ENCODE results near the gene ISM2. TPM values are rescaled to one million over a fixed set of nuclear protein-coding genes. Genes with fewer than 3 reads are reported as not detected.

ISM2 gene
- total and polyA plus RNA-seq, 7 donors, result 0.33 to 1.1 (median 0.40) TPM; not detected in 3

GRCh38 chr14:77508876-77509275 is 10.3 kb upstream of the ISM2 start:
- Histone ChIP-seq H3K36me3 (peaks cover 7 to 41% (median 10%) of the 10 kb centered on the region in 4 donors), H3K27ac (no peak overlapping the region), H3K27me3 (no peaks in the 10 kb centered on the region), H3K4me1 (no peaks in the 10 kb centered on the region), H3K9me3 (no peaks in the 10 kb centered on the region), H3K4me3 (no peak overlapping the region)
- 94 to 95% methylated on average over 3 of the region's 3 CpGs for WGBS, 2 donors
- no peak for TF ChIP-seq POLR2AphosphoS5 (IDR thresholded peaks at IDR 0.05)
- no peak for TF ChIP-seq EP300 (IDR thresholded peaks at IDR 0.05)
- TF ChIP-seq CTCF (IDR thresholded peaks at IDR 0.05), result no peak
- TF ChIP-seq POLR2A (IDR thresholded peaks at IDR 0.05), result no peak
- intact Hi-C loops (cut with DNase I), result no loop called here
- DNase-seq, result no peak

- intact Hi-C loops (cut with DNase I), result no loop called here
- peaks cover 0 to 4% (median 0%) of the 10 kb centered on the region in 4 donors for H3K9me3 ChIP-seq
- peaks cover 7 to 40% (median 10%) of the 10 kb centered on the region in 4 donors for H3K36me3 ChIP-seq
- WGBS, 2 donors, result 96 to 97% methylated on average over 4 of the region's 4 CpGs
- DNase-seq, result no peak
- no peaks in the 10 kb centered on the region for H3K4me1 ChIP-seq
- no peaks in the 10 kb centered on the region for H3K27me3 ChIP-seq
- H3K27ac ChIP-seq, result no peak overlapping the region
- TF ChIP-seq POLR2AphosphoS5 (IDR thresholded peaks at IDR 0.05) (no peak), CTCF (IDR thresholded peaks at IDR 0.05) (no peak), POLR2A (IDR thresholded peaks at IDR 0.05) (no peak), EP300 (IDR thresholded peaks at IDR 0.05) (no peak)
- H3K4me3 ChIP-seq, result no peak overlapping the region
Measured at GRCh38 chr14:77508249-77508648, 9.6 kb upstream of the ISM2 start.

- no peak overlapping the region for H3K27ac ChIP-seq
- no peaks in the 10 kb centered on the region for H3K27me3 ChIP-seq
- peaks cover 0 to 4% (median 1%) of the 10 kb centered on the region in 4 donors for H3K9me3 ChIP-seq
- no peaks in the 10 kb centered on the region for H3K4me1 ChIP-seq
- DNase-seq, result no peak
- TF ChIP-seq POLR2A (IDR thresholded peaks at IDR 0.05) (no peak), EP300 (IDR thresholded peaks at IDR 0.05) (no peak), POLR2AphosphoS5 (IDR thresholded peaks at IDR 0.05) (no peak), CTCF (IDR thresholded peaks at IDR 0.05) (no peak)
- H3K4me3 ChIP-seq, result no peak overlapping the region
- H3K36me3 ChIP-seq, result peaks cover 7 to 40% (median 10%) of the 10 kb centered on the region in 4 donors
- intact Hi-C loops (cut with DNase I), result no loop called here
- 98 to 99% methylated on average over 3 of the region's 3 CpGs for WGBS, 2 donors
Measured at GRCh38 chr14:77507762-77508161, 9.1 kb upstream of the ISM2 start.

- no peaks in the 10 kb centered on the region for H3K4me1 ChIP-seq
- H3K27ac ChIP-seq, result no peak overlapping the region
- intact Hi-C loops (cut with DNase I), result no loop called here
- peaks cover 0 to 4% (median 1%) of the 10 kb centered on the region in 4 donors for H3K9me3 ChIP-seq
- no peak for DNase-seq
- peaks cover 0 to 18% (median 4%) of the 10 kb centered on the region in 4 donors for H3K36me3 ChIP-seq
- 71 to 80% methylated on average over 4 of the region's 4 CpGs for WGBS, 2 donors
- TF ChIP-seq CTCF (IDR thresholded peaks at IDR 0.05), result no peak
- TF ChIP-seq POLR2AphosphoS5 (IDR thresholded peaks at IDR 0.05), result no peak
- TF ChIP-seq POLR2A (IDR thresholded peaks at IDR 0.05), result no peak
- TF ChIP-seq EP300 (IDR thresholded peaks at IDR 0.05), result no peak
- no peak overlapping the region for H3K4me3 ChIP-seq
- H3K27me3 ChIP-seq, result peaks cover 0 to 6% (median 4%) of the 10 kb centered on the region in 3 donors
Measured at GRCh38 chr14:77505031-77505430, 6.4 kb upstream of the ISM2 start.

GRCh38 chr14:77503138-77503537 is 4.5 kb upstream of the ISM2 start:
- Histone ChIP-seq H3K36me3 (peaks cover 0 to 6% (median 3%) of the 10 kb centered on the region in 4 donors), H3K4me3 (no peak overlapping the region), H3K4me1 (peaks cover 0 to 13% (median 12%) of the 10 kb centered on the region in 4 donors), H3K9me3 (peaks cover 0 to 4% (median 1%) of the 10 kb centered on the region in 4 donors), H3K27me3 (peaks cover 15 to 25% (median 22%) of the 10 kb centered on the region in 3 donors), H3K27ac (no peak overlapping the region)
- no peak for DNase-seq
- TF ChIP-seq POLR2A (IDR thresholded peaks at IDR 0.05), result no peak
- no peak for TF ChIP-seq EP300 (IDR thresholded peaks at IDR 0.05)
- TF ChIP-seq CTCF (IDR thresholded peaks at IDR 0.05), result no peak
- TF ChIP-seq POLR2AphosphoS5 (IDR thresholded peaks at IDR 0.05), result no peak
- intact Hi-C loops (cut with DNase I), result no loop called here
- 97 to 98% methylated on average over 5 of the region's 5 CpGs for WGBS, 2 donors

Measured in sigmoid colon (tissue), 7 donors.